EL (cell line): ENCODE data around the gene CAMK1D.

Experiments
- DNase-seq: peaks from one replicate; pipeline ENCODE4 v3.0.0-alpha.2; 2016

CAMK1D gene

DNA sequence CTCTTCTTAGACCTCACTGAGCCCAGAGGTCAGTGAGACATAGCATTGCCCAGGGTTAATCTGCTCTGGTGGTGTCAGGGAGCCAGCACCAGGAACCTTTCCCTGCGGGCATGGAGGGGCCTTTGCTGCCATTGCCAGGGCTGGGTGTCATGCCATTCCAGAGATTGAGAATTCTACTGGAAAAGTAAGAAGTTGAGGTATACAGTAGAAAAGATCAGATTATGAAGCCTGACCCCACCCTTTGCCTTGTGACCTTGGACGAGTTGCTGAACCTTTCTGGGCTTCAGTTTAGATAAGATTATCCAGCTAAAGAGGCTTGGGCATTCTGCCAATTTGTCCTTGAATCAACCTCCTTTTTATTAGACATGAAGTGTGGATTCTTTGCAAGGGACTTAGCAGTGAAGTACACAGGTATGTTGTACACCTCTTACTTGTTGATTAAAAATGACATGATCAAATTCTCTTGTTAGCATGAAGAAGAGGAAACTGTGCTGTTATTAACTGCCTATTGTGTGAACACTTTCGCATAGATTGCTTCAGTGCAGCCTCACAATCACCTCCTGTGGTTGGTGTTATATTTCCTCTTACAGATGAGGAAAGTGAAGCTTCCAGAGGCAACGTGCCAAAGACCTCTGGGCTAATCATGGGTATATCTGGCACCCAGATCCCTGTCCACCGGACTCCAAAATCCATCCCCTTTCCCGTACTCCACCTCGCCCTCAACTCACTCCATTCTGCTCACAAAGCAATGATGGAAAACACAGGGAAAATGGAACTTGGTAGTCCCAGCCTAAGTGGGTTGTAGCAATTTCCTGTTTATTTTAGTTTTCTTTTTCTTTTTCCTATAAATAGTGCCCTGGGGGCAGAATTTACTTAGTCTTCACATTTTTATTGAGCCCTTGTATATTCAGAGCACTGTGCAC lies 151.3 kb downstream of the CAMK1D start:
- DNase-seq: no peak

DNA sequence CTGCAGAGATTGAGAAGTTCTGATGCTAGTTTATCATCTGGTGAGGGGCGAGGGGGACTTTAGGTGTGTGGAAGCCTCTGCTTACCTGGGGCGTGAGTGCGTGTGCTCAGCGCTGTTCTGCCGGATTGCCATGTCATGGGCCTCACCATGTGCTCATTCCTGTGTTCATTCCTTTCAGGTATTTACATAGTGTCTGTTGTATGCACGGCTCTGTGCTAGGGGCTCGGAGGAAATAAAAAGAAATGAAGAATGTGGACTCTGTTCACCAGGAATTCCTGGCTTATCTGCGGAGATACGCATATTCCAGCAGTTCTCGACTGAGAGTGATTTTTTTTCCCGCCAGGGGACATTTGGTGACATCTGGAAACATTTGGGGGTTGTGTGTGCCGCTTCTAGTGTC lies 152.0 kb downstream of the CAMK1D start:
- no peak for DNase-seq

DNA sequence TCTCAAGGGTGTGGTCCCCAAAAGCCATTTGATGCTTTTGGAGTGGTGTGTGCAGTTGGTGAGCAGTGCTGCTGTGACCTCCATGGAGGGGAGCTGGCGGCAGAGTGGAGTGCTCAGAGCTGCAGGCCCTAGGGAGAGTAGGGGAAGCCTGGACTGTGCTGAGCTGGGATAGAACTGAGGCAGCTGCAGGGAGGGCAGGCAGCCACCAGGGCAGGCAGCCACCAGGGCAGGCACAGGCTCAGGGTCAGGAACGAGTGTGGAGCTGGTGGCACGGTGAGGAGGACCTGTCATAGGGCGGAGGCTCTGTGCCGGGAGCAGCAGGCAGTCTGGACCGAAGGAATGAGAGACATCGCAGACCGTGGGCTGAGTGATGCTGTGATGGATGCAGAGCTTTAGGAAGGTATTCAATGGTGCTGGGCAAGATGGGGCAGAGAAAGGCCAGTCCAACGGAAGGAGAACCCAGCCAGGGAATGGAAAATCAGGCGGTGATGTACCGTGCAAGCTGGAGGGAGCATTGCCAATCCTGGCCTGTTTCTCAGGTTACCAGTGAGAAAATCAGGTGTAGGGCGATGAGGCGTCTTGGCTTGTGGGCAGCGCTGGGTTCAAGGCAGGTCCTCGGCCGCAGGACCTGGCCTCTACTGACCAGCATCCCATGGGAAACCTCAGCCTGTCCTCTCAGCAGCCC lies 152.6 kb downstream of the CAMK1D start:
- DNase-seq: no peak

DNA sequence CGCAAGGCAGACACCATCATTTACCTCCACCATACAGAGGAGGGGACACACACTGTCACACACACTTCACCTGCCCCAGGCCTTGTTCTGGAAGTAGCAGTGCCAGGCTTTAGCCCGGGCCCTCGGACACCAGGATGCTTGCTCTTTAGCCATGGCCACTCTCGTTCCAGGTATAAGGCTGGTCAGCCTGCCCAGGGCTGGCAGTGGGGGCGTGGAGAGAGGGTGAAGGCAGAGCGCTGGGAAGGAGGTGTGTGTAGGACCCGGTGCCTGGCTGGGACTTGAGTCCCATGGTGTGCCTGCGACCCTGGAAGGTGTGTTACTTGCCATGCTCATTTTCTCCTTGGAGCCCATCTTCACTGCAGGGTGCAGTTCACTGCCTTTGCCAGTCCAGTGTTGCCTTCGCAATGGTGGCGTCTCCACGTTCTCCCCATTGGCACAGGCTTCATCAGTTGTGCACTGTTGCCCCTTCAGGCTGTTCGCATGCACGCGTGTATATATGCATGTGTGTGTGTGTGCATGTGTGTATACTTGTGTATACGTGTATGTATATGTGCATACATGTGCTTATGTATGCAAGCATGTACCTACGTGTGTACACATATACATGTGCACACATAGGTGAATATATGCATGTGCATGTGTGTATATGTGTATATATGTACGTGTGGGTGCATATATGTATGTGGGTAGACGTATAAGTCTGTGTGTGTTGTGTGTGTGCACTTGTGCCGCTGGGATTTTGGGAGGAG lies 153.4 kb downstream of the CAMK1D start:
- no peak for DNase-seq

DNA sequence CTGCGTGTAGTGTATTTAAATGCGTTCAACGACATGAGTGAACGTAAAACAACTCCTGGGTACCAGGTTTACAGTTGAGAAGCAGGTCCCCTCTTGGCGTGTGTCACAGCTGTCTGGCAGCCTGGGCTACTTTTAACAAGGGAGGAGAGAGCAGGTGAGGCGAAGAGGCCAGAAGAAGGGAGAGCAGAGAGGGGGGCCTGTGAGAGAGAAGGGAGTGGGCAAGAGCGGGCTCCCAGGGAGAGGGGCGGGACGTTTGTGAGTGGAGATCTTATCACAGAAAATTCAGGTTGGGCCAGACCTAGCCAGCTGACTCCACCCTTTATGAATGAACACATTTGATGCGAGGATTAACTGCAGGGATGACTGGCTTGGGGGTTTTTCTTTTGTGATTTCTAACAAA lies 154.0 kb downstream of the CAMK1D start:
- no peak for DNase-seq

DNA sequence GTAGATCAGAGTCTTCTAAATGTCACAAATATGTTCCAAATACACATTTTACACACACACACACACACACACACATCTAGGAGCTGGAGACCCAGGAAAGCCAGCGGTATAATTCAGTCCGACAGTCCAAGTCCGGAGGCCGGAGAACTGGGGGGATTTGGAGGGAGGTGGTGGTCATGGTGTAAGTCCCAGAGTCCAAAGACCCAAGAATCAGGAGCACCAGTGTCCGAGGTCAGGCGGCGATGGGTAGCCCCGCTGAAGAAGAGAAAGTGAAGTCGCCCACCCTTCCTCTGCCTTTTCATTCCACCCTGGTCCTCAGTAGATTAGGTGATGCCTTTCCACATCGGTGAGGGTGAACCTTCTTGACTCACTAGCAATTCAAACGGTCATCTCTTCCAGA lies 154.8 kb downstream of the CAMK1D start:
- no peak for DNase-seq

DNA sequence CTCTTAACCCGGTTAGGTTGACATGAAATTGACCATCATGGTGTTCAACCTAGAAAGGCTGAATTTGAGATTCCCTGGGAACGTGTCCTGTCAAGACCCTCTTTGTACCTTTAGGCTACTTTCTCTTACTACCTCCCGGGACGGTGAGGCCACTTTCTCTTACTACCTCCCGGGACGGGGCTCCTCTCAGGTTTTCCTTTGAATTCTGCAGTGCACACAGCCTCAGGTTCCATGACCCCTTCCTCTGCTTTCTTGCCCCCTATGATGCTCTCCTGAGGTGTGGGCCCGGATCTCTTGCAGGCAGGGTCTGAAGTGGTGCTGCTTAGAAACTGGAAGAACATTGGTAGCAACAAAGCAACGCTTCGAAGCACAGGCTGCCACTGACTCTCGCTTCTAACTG lies 155.3 kb downstream of the CAMK1D start:
- DNase-seq: no peak

DNA sequence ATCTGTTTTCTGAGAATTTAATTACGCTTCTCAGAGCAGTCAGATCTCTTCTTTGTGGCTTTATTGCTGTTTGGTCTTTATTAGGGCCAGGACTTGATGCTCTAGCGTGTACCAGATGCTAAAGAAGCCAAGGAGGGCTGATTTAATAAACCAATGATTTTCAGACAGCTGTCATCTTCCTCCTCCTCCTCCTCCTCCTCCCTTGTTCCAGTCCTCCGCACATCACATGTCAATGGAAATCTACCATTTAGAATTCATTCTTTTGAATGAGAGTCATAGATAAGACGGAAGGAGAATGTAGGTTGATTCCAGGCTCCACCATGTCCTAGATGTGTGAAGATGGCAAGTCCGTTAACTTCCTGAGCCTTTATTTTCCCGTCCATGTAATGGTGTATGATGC lies 156.3 kb downstream of the CAMK1D start:
- no peak for DNase-seq

DNA sequence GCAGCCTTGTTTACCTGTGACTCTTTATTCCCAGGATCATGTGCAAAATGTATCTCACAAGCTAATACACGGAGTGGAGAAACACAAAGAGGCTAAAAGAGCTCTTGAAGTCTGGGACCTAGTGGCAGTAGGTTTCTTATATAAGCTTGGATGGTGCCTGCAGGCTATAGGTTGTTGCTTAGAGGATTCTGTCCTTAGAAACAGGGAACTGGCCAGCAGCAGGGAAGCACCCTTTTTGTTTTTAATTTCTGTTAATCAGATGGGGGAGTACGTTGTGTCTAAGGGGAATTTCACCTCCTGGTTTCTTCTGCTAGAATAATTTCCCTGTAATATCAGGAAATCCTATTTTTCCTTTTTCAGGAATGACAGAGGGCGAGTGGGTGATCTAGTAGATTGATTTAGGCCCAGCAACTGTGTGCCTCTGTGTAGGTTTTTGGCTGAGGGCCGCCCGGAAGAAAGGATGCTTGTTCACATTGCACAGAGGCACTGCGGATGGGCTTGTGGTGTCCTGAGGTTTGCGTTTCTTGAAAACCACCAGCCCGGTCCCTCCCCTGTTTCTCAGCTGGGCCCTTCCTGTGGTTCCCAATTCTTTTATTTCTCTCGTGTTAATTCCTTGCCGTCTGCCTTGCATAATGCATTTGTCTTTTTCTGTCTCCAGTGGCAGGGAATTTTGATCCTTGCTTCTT lies 158.0 kb downstream of the CAMK1D start:
- DNase-seq: no peak

DNA sequence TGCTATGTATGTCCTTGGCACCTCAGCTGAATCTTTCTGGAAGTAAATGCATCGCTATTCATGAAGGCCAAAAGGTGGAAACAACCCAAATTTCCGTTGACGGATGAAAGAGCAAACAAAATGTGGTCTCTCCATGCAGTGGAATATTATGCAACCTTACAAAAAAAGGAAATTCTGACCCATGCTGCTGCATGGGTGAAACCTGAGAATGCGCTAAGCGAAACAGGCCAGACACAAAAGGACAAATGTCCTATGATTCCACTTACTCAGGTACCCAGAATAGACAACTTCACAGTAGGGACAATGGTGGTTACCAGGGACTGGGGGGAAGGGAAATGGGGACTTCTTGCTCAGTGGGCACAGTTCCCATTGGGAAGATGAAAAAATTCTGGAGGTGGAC lies 158.8 kb downstream of the CAMK1D start:
- DNase-seq: no peak

DNA sequence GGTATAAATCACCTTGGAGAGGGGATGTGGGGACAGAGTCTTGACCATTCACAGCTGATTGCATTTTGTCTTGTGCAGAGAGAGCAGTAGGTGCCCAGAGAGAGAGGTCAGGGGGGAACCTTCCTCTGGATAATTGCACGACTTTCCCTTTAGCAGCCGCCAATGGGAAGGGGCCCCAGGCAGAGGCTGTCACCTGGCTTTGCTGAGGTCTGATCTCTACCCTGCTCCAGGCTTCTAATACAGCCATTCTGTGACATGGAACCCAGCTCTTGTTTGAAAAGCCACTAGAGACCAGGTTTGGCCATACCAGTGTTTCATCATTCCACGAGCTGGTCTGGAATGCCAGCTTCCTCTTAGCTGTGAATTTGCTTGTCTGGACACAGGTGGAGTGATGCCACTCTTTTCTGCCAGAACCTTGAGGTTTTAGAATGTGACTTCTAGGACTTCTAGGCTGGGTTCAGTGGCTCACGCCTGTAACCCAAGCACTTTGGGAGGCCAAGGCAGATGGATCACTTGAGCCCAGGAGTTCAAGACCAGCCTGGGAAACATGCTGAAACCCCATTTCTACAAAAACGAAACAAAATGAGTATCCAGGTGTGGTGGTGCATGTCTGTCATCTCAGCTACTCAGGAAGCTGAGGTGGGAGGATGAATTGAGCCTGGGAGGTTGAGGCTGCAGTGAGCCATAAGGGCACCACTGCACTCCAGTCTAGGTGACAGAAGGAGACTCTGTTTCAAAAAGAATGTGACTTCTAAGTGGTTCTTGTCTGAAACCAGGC lies 159.9 kb downstream of the CAMK1D start:
- no peak for DNase-seq

DNA sequence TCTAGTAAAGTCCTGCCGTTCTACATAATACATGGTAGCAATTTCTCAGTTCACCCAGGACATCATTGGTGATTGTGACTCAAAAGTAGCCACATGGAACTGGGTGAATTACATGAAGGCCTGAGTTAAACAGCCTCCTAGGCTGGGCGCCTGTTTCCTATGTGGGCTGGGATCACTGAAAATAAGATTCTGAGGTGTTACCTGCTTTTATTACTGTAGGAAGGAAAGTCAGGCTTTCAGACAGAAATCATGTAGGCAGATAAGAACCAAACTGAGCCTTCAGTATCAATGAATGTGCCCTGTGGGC lies 160.4 kb downstream of the CAMK1D start:
- no peak for DNase-seq

DNA sequence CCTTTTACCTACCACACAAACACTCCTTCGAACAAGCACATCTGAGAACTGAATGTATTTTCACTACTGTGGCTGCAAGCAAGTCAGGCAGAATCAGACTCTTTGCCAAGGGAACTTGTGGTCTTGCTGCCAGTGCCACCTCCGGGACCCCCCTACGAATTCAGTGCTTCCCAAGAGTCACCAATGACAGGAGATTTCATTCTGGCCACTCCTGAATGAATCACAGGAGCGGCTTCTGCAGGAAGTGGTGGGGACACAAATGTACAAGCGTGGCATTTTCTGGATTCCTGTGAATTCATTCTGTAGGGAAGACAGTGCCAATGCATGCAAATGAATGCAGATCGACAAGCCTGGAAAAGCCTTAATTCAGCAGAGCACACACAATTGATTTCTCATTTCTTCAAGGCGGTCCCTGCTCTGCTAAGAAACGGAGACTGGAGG lies 161.2 kb downstream of the CAMK1D start:
- no peak for DNase-seq

DNA sequence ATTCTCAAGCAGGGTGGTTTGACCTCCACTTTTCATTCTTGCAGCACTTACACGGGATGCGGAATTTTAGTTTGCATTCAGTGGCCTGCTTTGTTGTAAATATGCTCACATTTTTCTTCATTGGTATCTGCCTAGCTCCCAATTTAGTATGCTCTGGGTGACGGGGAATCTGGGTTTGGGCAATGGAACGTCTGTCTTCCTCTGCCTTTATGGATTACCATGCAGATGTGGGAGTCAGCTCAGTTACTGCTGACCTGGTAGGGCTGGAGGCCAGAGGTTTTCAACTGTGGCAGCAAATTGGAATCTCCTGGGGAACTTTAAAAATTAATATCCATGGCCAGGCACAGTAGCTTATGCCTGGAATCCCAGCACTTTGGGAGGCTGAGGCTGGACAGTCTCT lies 161.6 kb downstream of the CAMK1D start:
- DNase-seq: no peak

DNA sequence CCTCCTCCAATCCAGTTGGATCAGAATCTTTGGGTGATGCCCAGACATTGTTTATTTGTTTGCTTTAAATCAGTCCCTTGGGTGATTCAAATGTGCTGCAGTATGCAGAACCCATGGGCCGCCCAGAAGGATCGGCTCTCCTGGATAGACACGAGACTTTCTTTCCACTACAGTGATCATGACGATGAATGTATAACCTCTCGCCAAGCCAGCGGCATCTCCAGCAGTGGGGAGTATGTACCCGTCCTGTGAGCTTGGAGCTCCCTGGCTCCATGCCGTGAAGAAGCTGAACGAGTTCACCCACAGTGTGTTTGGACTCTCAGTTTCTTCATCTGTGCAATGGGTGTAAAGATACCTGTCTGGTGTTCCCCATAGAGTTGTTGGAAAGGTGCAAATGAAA lies 162.3 kb downstream of the CAMK1D start:
- no peak for DNase-seq

DNA sequence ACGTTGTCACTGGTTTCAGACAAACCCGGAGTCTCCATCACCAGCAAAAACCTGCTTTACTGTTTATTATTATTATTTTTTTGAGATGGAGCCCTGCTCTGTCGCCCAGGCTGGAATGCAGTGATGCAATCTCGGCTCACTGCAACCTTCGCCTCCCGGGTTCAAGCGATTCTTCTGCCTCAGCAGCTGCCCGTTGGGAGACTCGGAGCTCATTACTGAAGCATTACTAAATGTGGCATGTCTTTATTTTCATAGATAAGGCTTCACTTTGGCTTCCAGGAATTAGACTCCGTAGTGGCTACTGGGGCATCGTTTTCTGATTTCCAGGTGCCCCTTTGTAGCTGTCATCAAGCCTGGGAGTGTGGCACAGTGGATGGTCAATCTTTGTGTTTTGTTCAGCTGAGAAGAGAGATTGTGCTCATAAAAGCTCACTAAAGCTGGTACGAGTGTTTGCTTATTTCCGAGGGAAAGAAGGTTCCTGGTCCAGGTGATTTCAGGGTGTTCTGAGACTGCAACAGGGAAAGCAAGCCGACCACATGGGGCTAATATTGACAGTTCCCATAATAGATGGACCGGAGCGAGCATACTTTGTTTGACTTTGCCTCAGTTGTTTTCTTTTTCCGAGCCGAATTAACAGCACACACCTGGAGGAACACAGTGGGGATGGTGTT lies 163.1 kb downstream of the CAMK1D start:
- no peak for DNase-seq

DNA sequence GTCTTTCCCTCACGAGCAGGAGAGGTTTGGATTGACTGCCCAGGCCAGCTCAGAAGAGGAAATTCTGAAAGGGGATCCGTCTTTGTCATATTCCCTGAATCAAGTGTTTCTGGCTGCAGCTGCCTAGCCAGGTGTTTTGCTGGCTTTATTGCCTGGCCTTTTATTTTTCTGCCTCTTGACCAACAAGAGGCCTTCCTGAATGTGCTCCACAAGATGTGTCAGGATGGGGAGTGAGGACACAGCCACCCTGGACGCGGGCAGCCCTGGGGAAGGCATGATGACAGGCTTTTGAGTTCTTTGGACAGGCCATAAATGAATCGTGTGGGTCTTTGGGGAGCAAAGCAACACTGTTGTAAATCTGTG lies 163.6 kb downstream of the CAMK1D start:
- DNase-seq: no peak

DNA sequence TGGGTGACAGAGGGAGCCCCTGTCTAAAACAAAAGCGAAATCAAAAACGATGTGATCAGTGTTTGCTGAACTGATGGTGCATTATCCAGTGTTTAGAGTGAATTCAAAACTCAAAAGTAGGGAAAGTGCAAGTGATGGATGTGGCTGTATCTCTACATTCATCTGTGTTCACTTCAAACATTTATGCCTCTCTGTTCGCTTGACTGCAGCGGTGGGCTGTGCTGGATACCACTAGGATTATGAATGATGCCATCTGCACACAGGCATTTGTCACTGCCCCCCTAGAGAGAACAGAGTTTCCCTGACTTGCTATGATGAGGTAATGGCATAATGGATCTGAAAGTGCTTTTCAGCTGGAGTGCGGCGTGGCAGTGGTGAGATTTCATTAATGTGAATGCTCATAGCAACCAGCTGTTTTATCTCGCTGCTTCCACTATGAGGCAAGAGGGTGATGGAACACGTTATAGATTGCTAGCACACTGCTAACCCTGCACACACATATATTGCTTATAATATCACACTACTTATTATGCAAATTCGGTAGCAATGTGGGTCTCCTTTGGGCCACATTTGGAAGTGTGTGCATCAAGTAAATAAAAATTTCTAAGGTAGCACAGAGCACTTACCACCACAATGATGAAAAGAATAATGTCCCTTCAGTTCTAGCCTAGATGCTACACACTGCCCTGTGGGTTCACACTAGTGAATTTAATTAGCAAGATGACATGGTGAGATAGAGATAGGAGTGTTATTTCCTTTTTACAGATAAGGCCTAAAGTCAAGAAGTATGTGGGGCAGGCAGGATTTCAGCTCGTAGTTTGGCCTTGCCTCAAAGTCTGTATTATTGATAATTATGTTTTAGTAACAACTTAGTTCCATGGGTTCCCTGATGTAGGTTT lies 164.7 kb downstream of the CAMK1D start:
- DNase-seq: no peak

DNA sequence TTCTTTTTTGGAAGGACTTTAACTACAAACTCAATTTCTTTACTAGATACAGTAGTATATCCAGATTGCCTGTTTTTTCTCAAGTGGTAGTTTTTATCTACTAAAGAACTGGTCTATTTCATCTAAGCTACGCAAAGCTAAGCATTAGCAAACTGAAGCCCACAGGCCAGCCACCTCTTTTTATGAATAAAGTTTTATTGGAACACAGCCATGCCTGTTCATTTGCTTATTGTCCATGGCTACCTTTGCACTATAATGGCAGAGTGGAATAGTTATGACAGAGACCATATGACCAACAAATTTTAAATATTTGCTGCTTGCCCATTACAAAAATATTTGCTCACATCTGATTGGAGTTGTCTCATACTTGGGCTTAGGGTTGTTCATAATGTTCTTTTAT lies 168.7 kb downstream of the CAMK1D start:
- no peak for DNase-seq

DNA sequence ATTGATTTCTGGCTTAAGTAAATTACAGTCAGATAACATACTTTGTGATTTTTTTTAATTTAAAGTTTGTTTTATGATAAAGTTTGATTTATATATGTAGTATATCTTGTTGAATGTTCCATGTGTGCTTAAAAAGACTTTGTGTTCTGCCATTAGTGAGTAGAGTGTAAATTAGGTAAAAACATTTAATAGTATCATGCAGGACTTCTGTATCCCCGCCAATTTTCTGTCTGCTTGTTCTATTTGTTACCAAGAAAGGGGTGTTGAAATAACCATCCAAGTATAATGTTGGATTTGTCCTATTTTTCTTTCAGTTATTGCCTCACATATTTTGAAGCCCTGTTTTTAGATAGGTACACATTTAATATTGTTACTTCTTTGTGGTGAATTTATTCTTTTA lies 172.1 kb downstream of the CAMK1D start:
- no peak for DNase-seq

DNA sequence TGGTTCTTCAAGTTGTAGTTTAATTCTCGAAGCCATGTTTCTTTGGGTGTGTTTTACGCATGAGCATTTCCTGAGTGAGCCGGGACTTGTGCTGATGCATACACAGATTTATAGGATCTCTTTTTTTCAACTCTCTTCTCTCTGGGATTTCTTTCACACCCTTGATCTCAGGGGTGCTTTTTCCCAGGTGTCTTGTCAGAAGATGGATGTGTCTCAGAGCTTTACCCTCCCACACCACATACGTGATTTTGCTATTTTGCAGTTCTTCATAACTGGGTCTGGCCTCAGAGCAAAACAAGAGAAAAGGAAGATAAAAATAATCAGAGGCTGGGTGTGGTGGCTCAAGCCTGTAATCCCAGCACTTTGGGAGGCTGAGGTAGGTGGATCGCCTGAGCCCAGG lies 177.0 kb downstream of the CAMK1D start:
- DNase-seq: no peak
